Endodermal cell (in vitro differentiated cells): ENCODE measurements around the gene ACMSD. TPM values are rescaled to one million over a fixed set of nuclear protein-coding genes. Genes with fewer than 3 reads are reported as not detected.

Source experiments
- DNase-seq: peaks from one replicate; pipeline ENCODE4 v3.0.0-alpha.2; 2017
- H3K27ac ChIP-seq: 2 replicates; pipeline ENCODE4 v1.5.1; 2013; ENCODE audit warnings: mild to moderate bottlenecking, low read depth, low read length, moderate library complexity
- H3K27me3 ChIP-seq: 2 replicates; pipeline ENCODE4 v1.6.1; 2013; ENCODE audit warnings: mild to moderate bottlenecking, low read length, moderate library complexity; ENCODE audit not compliant: insufficient read depth, control insufficient read depth, poor library complexity, severe bottlenecking
- H3K36me3 ChIP-seq: 2 replicates; pipeline ENCODE4 v1.7.0; 2013; ENCODE audit warnings: mild to moderate bottlenecking, low read length, moderate library complexity; ENCODE audit not compliant: control insufficient read depth, insufficient read depth
- H3K4me1 ChIP-seq: one replicate; pipeline ENCODE4 v1.7.0; 2013; ENCODE audit warnings: low read length; ENCODE audit not compliant: control insufficient read depth, insufficient read depth
- H3K4me3 ChIP-seq: 2 replicates; pipeline ENCODE4 v1.5.1; 2013; ENCODE audit warnings: mild to moderate bottlenecking, low read length, moderate library complexity
- H3K9ac ChIP-seq: 2 replicates; pipeline ENCODE4 v1.6.1; 2013; ENCODE audit warnings: mild to moderate bottlenecking, low read length, moderate library complexity; ENCODE audit not compliant: poor library complexity, severe bottlenecking; ENCODE audit errors: extremely low read depth
- H3K9me3 ChIP-seq: 2 replicates; pipeline ENCODE4 v1.6.1; 2013; ENCODE audit warnings: mild to moderate bottlenecking, low read length, moderate library complexity; ENCODE audit not compliant: control insufficient read depth
- H3K27ac Mint-ChIP-seq: 2 replicates; pipeline ENCODE4 v1.8.0; 2020; ENCODE audit warnings: mixed read lengths
- H3K27me3 Mint-ChIP-seq: 2 replicates; pipeline ENCODE4 v1.8.0; 2021; ENCODE audit warnings: mild to moderate bottlenecking, mixed read lengths; ENCODE audit not compliant: insufficient read depth
- H3K36me3 Mint-ChIP-seq: 2 replicates; pipeline ENCODE4 v1.8.0; 2020; ENCODE audit warnings: low read depth, mixed read lengths
- H3K4me1 Mint-ChIP-seq: 2 replicates; pipeline ENCODE4 v1.8.0; 2020; ENCODE audit warnings: mixed read lengths
- H3K4me3 Mint-ChIP-seq: 2 replicates; pipeline ENCODE4 v1.8.0; 2020; ENCODE audit warnings: mild to moderate bottlenecking, moderate library complexity, mixed read lengths
- H3K9me3 Mint-ChIP-seq: 2 replicates; pipeline ENCODE4 v1.8.0; 2020; ENCODE audit warnings: mild to moderate bottlenecking, mixed read lengths
- CTCF ChIP-seq: fragments of 200-600 bp; sonication (generic); conservative IDR thresholded peaks from 2 replicates; pipeline ENCODE4 v1.5.0; 2021; ENCODE audit warnings: antibody characterized with exemption, mild to moderate bottlenecking
- WGBS, 2 experiments: methylation state at CpG; one replicate each; pipeline versions ENCODE4 v1.1.5 to v1.1.7; 2013; ENCODE audit warnings: missing lambda C conversion rate in 2 of 2, mixed read lengths in 1 of 2; ENCODE audit not compliant: insufficient coverage in 1 of 2, insufficient read length in 1 of 2; 5-methylcytosine and 5-hydroxymethylcytosine counted together
- total RNA-seq, 2 donors: library from RNA; stranded (reverse); fragmentation: NEBNext Ultra II Directional in 1 of 2; extraction: Animal tissue kit (Norgen Biotek cat#: 25700) in 1 of 2; gene quantifications; 2 replicates in 1 of 2; 3 replicates in 1 of 2; pipeline ENCODE4 v1.2.1, GENCODE V29; 2021

ACMSD gene
- total RNA-seq, 2 donors from 2014 or later, result not detected

GRCh38 chr2:134815741-134816140 is 22.7 kb upstream of the ACMSD start:
- DNase-seq, result no peak
- WGBS, 2 experiments, result 92% methylated on average over 1 of the region's 1 CpG; no CpG with 5 or more reads in 1 of the 2 experiments
- H3K27me3 ChIP-seq, result no peaks in the 10 kb centered on the region
- H3K9me3 Mint-ChIP-seq, result peaks cover 19% of the 10 kb centered on the region
- peaks cover 3% of the 10 kb centered on the region for H3K27me3 Mint-ChIP-seq
- H3K4me1 Mint-ChIP-seq, result no peaks in the 10 kb centered on the region
- H3K36me3 ChIP-seq, result no peaks in the 10 kb centered on the region
- H3K27ac ChIP-seq, result no peak overlapping the region
- TF ChIP-seq CTCF, result no peak
- no peaks in the 10 kb centered on the region for H3K36me3 Mint-ChIP-seq
- H3K27ac Mint-ChIP-seq, result no peak overlapping the region
- peaks cover 15% of the 10 kb centered on the region for H3K9me3 ChIP-seq
- no peaks in the 10 kb centered on the region for H3K4me1 ChIP-seq
- H3K4me3 ChIP-seq, result no peak overlapping the region
- no peak overlapping the region for H3K4me3 Mint-ChIP-seq
- H3K9ac ChIP-seq, result no peak overlapping the region

GRCh38 chr2:134818321-134818720 is 20.1 kb upstream of the ACMSD start:
- 92 to 95% methylated on average over 4 to 5 of the region's 5 CpGs for WGBS, 2 experiments
- TF ChIP-seq CTCF, result no peak
- Mint-ChIP-seq H3K27me3 (peaks cover 3% of the 10 kb centered on the region), H3K36me3 (no peaks in the 10 kb centered on the region), H3K9me3 (no peaks in the 10 kb centered on the region), H3K27ac (no peak overlapping the region), H3K4me3 (no peak overlapping the region), H3K4me1 (peaks cover 4% of the 10 kb centered on the region)
- H3K9ac ChIP-seq, result no peak overlapping the region
- H3K4me3 ChIP-seq, result no peak overlapping the region
- no peak for DNase-seq
- H3K4me1 ChIP-seq, result no peaks in the 10 kb centered on the region
- H3K27ac ChIP-seq, result no peak overlapping the region
- no peaks in the 10 kb centered on the region for H3K9me3 ChIP-seq
- H3K36me3 ChIP-seq, result no peaks in the 10 kb centered on the region
- no peaks in the 10 kb centered on the region for H3K27me3 ChIP-seq

- Mint-ChIP-seq H3K36me3 (no peaks in the 10 kb centered on the region), H3K27ac (no peak overlapping the region), H3K4me1 (peaks cover 4% of the 10 kb centered on the region), H3K27me3 (peaks cover 3% of the 10 kb centered on the region), H3K4me3 (no peak overlapping the region), H3K9me3 (peaks cover 3% of the 10 kb centered on the region)
- Histone ChIP-seq H3K4me1 (no peaks in the 10 kb centered on the region), H3K36me3 (no peaks in the 10 kb centered on the region), H3K27ac (no peak overlapping the region), H3K9me3 (no peaks in the 10 kb centered on the region), H3K27me3 (no peaks in the 10 kb centered on the region), H3K9ac (no peak overlapping the region), H3K4me3 (no peak overlapping the region)
- no peak for TF ChIP-seq CTCF
- 98% methylated on average over 2 of the region's 2 CpGs; no CpG with 5 or more reads in 1 of the 2 experiments for WGBS, 2 experiments
- no peak for DNase-seq
Observed at GRCh38 chr2:134819334-134819733, 19.1 kb upstream of the ACMSD start.
